HUES6 (cell line): ENCODE measurements around the gene MLF1.

ENCODE experiments used
- H3K27ac ChIP-seq: 2 replicates; pipeline ENCODE4 v1.7.0; 2013; ENCODE audit warnings: low read depth, mild to moderate bottlenecking, low read length, inconsistent platforms
- H3K27me3 ChIP-seq: 2 replicates; pipeline ENCODE4 v1.6.1; 2013; ENCODE audit warnings: low read length; ENCODE audit not compliant: control insufficient read depth, insufficient read depth
- H3K36me3 ChIP-seq: 2 replicates; pipeline ENCODE4 v1.6.1; 2013; ENCODE audit warnings: low read length; ENCODE audit not compliant: control insufficient read depth, insufficient read depth
- H3K4me1 ChIP-seq: 2 replicates; pipeline ENCODE4 v1.6.1; 2013; ENCODE audit warnings: low read length; ENCODE audit not compliant: control insufficient read depth, insufficient read depth
- H3K4me3 ChIP-seq: 2 replicates; pipeline ENCODE4 v1.5.1; 2013; ENCODE audit warnings: low read depth, low read length
- H3K9ac ChIP-seq: one replicate; pipeline ENCODE4 v1.6.1; 2013; ENCODE audit warnings: mild to moderate bottlenecking, low read length
- H3K9me3 ChIP-seq: 2 replicates; pipeline ENCODE4 v1.6.1; 2013; ENCODE audit warnings: low read depth, low read length; ENCODE audit not compliant: control insufficient read depth, insufficient read depth

MLF1 gene

GRCh38 chr3:158574646-158575045 is 3.7 kb downstream of the MLF1 start:
- peaks cover 26% of the 10 kb centered on the region for H3K27me3 ChIP-seq
- no peaks in the 10 kb centered on the region for H3K9me3 ChIP-seq
- no peak overlapping the region for H3K27ac ChIP-seq
- no peaks in the 10 kb centered on the region for H3K4me1 ChIP-seq
- H3K36me3 ChIP-seq, result no peaks in the 10 kb centered on the region
- no peak overlapping the region for H3K9ac ChIP-seq
- no peak overlapping the region for H3K4me3 ChIP-seq

DNA sequence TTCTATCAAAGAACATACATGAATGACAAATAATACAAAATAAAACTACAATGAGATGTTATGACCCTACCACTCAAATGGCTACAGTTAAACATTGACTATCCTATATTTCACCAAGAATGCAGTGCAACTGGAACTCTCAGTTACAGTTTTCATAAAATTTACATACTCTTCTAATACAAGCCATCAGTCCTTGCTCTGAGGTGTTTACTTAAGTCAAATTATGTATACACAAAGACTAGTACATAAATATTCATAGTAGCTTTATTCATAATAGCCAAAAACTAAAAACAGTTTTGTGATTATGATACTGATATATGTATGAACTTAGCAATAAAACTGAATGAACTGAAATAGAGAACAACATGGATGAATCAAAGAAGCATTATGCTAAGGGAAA is 19.2 kb downstream of the MLF1 start:
- no peaks in the 10 kb centered on the region for H3K4me1 ChIP-seq

DNA sequence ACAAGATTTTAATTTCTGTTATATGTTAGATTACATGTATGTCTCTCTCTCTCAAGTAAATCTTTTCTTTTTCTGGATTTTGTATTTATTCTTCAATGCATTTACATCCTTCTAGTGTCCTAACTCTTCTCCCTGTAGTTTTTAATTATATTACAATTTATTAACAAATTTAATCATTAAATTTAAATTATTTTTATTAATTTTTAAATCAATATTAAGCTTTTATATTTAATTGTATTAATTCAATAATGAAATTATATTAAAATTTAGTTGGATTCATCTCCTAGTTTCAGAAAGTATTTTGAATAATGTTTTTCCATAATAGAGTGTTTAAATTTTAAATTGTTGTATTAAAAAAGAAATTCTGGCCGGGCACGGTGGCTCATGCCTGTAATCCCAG is 29.8 kb downstream of the MLF1 start:
- H3K9ac ChIP-seq, result no peak overlapping the region

More for the DNA sequence above, 19.2 kb downstream of the MLF1 start:
- H3K9me3 ChIP-seq, result no peaks in the 10 kb centered on the region
- H3K4me3 ChIP-seq, result no peak overlapping the region
- H3K9ac ChIP-seq, result no peak overlapping the region
- no peaks in the 10 kb centered on the region for H3K27me3 ChIP-seq
- no peaks in the 10 kb centered on the region for H3K36me3 ChIP-seq
- no peak overlapping the region for H3K27ac ChIP-seq

DNA sequence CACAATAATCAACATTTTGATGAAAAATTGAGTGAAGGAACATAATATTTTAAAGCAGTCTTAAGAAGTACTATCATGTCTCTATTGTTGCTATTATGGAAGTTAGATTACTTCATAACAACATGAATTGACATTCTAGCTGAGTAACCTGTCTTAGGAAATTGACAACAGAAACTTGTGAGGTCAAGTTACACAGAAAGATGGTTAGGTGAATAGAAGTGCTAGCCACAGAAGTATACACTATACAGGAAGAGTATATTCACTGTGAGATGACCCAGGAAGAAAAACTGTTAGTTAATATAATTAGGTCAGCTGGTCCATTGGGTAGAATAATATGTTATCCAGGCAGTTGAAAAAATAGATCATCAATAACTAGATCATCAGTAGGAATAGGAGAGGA is 31.2 kb downstream of the MLF1 start:
- no peaks in the 10 kb centered on the region for H3K36me3 ChIP-seq
- no peaks in the 10 kb centered on the region for H3K4me1 ChIP-seq
- no peak overlapping the region for H3K9ac ChIP-seq
- H3K27me3 ChIP-seq, result no peaks in the 10 kb centered on the region
- no peak overlapping the region for H3K4me3 ChIP-seq
- no peak overlapping the region for H3K27ac ChIP-seq
- no peaks in the 10 kb centered on the region for H3K9me3 ChIP-seq

More for the DNA sequence above, 29.8 kb downstream of the MLF1 start:
- Histone ChIP-seq H3K36me3 (no peaks in the 10 kb centered on the region), H3K9me3 (no peaks in the 10 kb centered on the region), H3K4me1 (no peaks in the 10 kb centered on the region), H3K27me3 (no peaks in the 10 kb centered on the region), H3K4me3 (no peak overlapping the region), H3K27ac (no peak overlapping the region)

DNA sequence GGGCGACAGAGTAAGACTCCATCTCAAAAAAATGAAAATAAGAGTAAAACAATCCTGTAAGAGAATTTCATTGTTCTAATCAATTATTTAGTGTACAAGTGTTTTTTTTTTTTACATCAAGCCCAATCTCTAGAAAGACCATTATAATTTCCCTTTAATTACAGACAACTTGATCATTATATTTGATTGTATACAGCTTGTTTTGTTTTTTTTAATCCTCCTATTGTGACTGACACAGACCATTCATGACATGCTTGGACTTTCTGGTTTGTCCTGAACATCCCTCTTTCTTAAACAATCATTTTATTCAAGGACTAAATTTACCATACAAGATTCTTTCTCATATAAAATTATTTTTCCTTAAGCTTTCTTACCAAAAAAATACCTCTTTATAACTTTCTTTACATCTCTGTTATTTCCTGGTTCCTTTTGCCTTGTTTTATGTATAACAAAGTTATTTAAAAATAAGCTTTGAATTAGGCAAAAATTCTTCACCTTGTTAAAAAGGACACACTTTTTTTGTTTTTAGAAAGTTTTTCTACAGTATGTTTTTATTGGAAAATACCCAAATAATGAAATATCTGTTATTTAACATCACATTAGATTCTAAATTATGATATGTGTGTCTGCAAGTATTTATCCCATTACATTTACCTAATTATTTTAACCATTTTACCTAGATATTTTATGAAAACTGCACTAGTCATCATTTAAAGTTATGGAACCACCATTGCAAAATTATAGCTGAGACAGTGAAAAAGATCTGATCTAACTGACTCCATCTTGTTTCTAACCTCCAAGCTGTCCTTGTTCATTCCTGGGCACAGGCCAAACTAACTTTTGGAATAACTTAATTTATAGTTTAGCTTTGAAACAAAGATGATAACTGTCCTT is 47.2 kb downstream of the MLF1 start:
- H3K36me3 ChIP-seq, result no peaks in the 10 kb centered on the region
- H3K27ac ChIP-seq, result no peak overlapping the region
- no peak overlapping the region for H3K9ac ChIP-seq
- no peak overlapping the region for H3K4me3 ChIP-seq
- peaks cover 48% of the 10 kb centered on the region for H3K9me3 ChIP-seq
- H3K4me1 ChIP-seq, result no peaks in the 10 kb centered on the region
- no peaks in the 10 kb centered on the region for H3K27me3 ChIP-seq

GRCh38 chr3:158625881-158626280 is 54.9 kb downstream of the MLF1 start:
- no peaks in the 10 kb centered on the region for H3K27me3 ChIP-seq
- H3K27ac ChIP-seq, result no peak overlapping the region
- no peak overlapping the region for H3K4me3 ChIP-seq
- H3K4me1 ChIP-seq, result no peaks in the 10 kb centered on the region
- no peaks in the 10 kb centered on the region for H3K36me3 ChIP-seq
- H3K9ac ChIP-seq, result no peak overlapping the region
- peaks cover 11% of the 10 kb centered on the region; the same call in 1 of the 2 replicates for H3K9me3 ChIP-seq

DNA sequence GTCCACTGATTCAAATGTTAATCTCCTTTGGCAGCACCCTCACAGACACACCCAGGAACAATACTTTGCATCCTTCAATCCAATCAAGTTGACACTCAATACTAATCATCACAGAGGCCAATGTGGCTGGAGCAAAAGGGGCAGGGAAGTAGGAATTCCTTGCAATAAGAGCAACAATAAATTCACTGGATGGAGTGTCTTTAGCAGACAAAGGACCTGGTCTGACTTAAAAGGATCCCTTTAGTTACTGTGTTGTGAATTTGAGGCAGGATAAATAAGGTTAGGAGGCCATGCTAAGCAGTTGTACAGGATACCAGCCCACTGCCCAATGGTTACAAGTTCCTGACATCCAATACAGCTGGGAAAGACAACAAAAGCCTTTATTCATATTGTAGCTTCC is 61.0 kb downstream of the MLF1 start:
- Histone ChIP-seq H3K4me1 (peaks cover 9% of the 10 kb centered on the region), H3K27ac (no peak overlapping the region), H3K4me3 (no peak overlapping the region), H3K9me3 (peaks cover 5% of the 10 kb centered on the region; the same call in 1 of the 2 replicates), H3K36me3 (no peaks in the 10 kb centered on the region), H3K27me3 (no peaks in the 10 kb centered on the region), H3K9ac (no peak overlapping the region)

- no peak overlapping the region for H3K4me3 ChIP-seq
- H3K27me3 ChIP-seq, result no peaks in the 10 kb centered on the region
- H3K9me3 ChIP-seq, result no peaks in the 10 kb centered on the region
Observed at GRCh38 chr3:158640646-158641045, 69.7 kb downstream of the MLF1 start.

DNA sequence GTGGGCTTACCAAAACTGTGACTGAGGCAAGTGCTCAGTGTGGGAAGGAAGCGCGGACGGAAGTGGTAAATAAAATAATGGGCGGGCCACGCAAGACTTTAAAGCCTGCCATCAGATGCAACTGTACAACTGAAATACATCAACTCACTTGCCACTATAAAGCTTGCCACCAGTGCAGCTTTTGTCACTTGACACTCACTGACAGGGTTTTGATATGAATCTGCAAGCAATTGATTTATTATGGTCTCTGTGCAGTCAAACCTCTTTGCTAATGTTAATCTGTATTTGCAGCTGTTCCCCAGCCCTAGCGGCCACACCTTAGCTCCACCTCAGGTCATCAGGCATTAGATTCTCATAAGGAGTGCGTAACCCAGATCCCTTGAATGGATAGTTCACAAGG is 71.0 kb downstream of the MLF1 start:
- Histone ChIP-seq H3K4me3 (no peak overlapping the region), H3K4me1 (no peaks in the 10 kb centered on the region), H3K27me3 (no peaks in the 10 kb centered on the region), H3K27ac (no peak overlapping the region), H3K9me3 (no peaks in the 10 kb centered on the region), H3K36me3 (peaks cover 12% of the 10 kb centered on the region), H3K9ac (no peak overlapping the region)

More at GRCh38 chr3:158640646-158641045, 69.7 kb downstream of the MLF1 start:
- Histone ChIP-seq H3K27ac (no peak overlapping the region), H3K4me1 (no peaks in the 10 kb centered on the region), H3K9ac (no peak overlapping the region), H3K36me3 (no peaks in the 10 kb centered on the region)

GRCh38 chr3:158642474-158643210 is 71.6 kb downstream of the MLF1 start:
- no peaks in the 10 kb centered on the region for H3K27me3 ChIP-seq

DNA sequence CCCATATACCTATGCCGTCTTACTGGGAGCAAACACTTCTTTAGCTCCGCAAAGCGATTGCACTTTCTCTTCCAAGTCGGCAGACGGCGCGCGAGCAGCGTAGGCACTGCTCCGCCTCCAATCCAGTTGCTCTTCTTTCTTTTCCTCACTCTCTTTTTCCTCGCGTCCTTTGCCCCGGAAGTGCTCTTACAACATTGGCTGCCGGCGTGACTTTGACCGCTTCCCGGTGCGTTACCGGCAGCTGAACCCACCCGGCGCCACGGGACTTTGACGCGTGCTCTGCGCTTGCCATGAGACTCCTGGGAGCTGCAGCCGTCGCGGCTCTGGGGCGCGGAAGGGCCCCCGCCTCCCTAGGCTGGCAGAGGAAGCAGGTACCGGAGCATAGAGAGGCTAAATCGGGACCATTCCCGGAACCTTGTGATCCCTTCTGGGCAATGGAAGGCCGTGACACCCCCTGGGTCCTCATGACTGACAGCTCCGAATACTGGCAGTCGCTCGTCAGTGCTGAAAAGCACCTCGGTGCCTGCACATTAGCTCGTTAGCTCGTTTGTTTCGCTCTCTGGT is 73.4 kb downstream of the MLF1 start, which contains the start of gene GFM1:
GFM1 (plus strand) TSS at position 183 of the 564 bp plus-strand sequence; CDS start at position 291, 108 bp downstream.
- Histone ChIP-seq H3K36me3 (peaks cover 29% of the 10 kb centered on the region), H3K27ac (0 out of 2 replicates have a peak within 1 kb of the TSS, but pooled peaks have one; percentile 57), H3K27me3 (no peaks in the 10 kb centered on the region)

More at GRCh38 chr3:158642474-158643210, 71.6 kb downstream of the MLF1 start:
- H3K27ac ChIP-seq, result no peak overlapping the region
- no peaks in the 10 kb centered on the region for H3K4me1 ChIP-seq
- H3K9ac ChIP-seq, result no peak overlapping the region
- H3K9me3 ChIP-seq, result no peaks in the 10 kb centered on the region
- no peak overlapping the region for H3K4me3 ChIP-seq
- peaks cover 18% of the 10 kb centered on the region for H3K36me3 ChIP-seq

More for the DNA sequence above, 73.4 kb downstream of the MLF1 start, which contains the start of gene GFM1:
- H3K4me1 ChIP-seq, result no peaks in the 10 kb centered on the region
- H3K9me3 ChIP-seq, result no peaks in the 10 kb centered on the region
- peak within 1 kb of the TSS; percentile 97 for H3K4me3 ChIP-seq
- peak within 1 kb of the TSS; percentile 95 for H3K9ac ChIP-seq
